Measurements from ENCODE around the gene ADGRL1. TPM values are rescaled to one million over a fixed set of nuclear protein-coding genes. Genes with fewer than 3 reads are reported as not detected.

The ADGRL1 gene
- total RNA-seq, 1 donor: 2.5 TPM

- Histone ChIP-seq H3K27ac (ENCODE audit: low read depth, low read length) (no peak overlapping the region), H3K36me3 (ENCODE audit: insufficient read depth, low read length) (peaks cover 3% of the 10 kb centered on the region), H4K20me1 (ENCODE audit: insufficient read depth, low read length) (no peaks in the 10 kb centered on the region), H2AFZ (ENCODE audit: low read length) (no peak overlapping the region), H3K9me3 (ENCODE audit: low read depth, low read length) (no peaks in the 10 kb centered on the region), H3K79me2 (ENCODE audit: insufficient read depth, low read length) (no peaks in the 10 kb centered on the region), H3K4me2 (ENCODE audit: insufficient read depth, low read length) (no peak overlapping the region), H3K4me1 (ENCODE audit: insufficient read depth, low read length) (no peaks in the 10 kb centered on the region), H3K4me3 (ENCODE audit: insufficient read depth, low read length) (no peak overlapping the region), H3K27me3 (ENCODE audit: insufficient read depth, low read length) (no peaks in the 10 kb centered on the region)
- peak; percentile 36 for DNase-seq (ENCODE audit: insufficient read length, low spot score, missing footprints)
- TF ChIP-seq, protein P1, sequence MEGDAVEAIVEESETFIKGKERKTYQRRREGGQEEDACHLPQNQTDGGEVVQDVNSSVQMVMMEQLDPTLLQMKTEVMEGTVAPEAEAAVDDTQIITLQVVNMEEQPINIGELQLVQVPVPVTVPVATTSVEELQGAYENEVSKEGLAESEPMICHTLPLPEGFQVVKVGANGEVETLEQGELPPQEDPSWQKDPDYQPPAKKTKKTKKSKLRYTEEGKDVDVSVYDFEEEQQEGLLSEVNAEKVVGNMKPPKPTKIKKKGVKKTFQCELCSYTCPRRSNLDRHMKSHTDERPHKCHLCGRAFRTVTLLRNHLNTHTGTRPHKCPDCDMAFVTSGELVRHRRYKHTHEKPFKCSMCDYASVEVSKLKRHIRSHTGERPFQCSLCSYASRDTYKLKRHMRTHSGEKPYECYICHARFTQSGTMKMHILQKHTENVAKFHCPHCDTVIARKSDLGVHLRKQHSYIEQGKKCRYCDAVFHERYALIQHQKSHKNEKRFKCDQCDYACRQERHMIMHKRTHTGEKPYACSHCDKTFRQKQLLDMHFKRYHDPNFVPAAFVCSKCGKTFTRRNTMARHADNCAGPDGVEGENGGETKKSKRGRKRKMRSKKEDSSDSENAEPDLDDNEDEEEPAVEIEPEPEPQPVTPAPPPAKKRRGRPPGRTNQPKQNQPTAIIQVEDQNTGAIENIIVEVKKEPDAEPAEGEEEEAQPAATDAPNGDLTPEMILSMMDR (IDR thresholded peaks at IDR 0.05; ENCODE audit: extremely low read depth, low read depth, low read length): no peak
Observed at GRCh38 chr19:14127176-14127575, 78.8 kb downstream of the ADGRL1 start.

DNA sequence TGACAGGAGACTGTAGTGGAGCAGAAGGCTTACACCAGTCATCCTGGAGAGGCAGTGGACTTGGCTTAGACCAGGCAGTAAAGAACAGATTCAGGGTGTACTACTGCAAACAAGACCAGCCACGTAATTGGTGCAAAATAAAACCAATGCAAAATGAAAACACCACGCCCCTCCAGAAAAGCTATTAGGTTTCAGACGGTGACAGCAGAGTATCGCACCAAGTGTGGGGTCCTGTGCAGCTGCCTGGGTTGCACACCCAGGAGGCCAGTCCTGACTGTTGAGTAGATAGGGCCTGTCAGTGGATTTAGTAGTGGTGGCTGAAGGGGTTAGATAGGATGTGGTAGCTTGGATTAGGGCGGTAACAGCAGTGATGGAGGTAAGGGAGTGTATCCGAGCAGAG is 83.0 kb downstream of the ADGRL1 start:
- Histone ChIP-seq H3K36me3 (ENCODE audit: insufficient read depth, low read length) (peaks cover 3% of the 10 kb centered on the region), H3K4me2 (ENCODE audit: insufficient read depth, low read length) (no peak overlapping the region), H3K27ac (ENCODE audit: low read depth, low read length) (no peak overlapping the region), H4K20me1 (ENCODE audit: insufficient read depth, low read length) (no peaks in the 10 kb centered on the region), H2AFZ (ENCODE audit: low read length) (no peak overlapping the region), H3K9me3 (ENCODE audit: low read depth, low read length) (no peaks in the 10 kb centered on the region), H3K4me1 (ENCODE audit: insufficient read depth, low read length) (peaks cover 15% of the 10 kb centered on the region), H3K4me3 (ENCODE audit: insufficient read depth, low read length) (no peak overlapping the region), H3K27me3 (ENCODE audit: insufficient read depth, low read length) (no peaks in the 10 kb centered on the region), H3K79me2 (ENCODE audit: insufficient read depth, low read length) (no peaks in the 10 kb centered on the region)
- TF ChIP-seq, protein P1 (IDR thresholded peaks at IDR 0.05; ENCODE audit: extremely low read depth, low read depth, low read length): no peak
- no peak for DNase-seq (ENCODE audit: insufficient read length, low spot score, missing footprints)

DNA sequence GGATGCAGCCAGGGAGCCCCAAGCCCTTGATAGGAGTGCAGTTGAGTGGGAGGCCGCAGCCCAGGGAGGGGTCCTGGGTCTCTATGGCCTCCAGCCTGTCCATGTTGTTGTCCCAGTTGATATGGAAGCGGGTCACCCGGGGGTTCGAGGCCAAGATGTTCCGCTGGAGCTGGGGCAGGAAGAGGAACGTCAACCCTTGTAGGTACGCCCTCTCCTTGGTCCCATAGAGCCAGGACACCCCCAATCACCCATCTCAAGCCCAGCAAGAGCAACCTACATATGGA is 85.5 kb downstream of the ADGRL1 start:
- H3K36me3 ChIP-seq (ENCODE audit: insufficient read depth, low read length): peaks cover 3% of the 10 kb centered on the region
- H4K20me1 ChIP-seq (ENCODE audit: insufficient read depth, low read length): peaks cover 10% of the 10 kb centered on the region

GRCh38 chr19:14119644-14120496 is 86.1 kb downstream of the ADGRL1 start:
- Histone ChIP-seq H2AFZ (ENCODE audit: low read length) (no peak overlapping the region), H3K4me1 (ENCODE audit: insufficient read depth, low read length) (peaks cover 31% of the 10 kb centered on the region), H3K4me3 (ENCODE audit: insufficient read depth, low read length) (no peak overlapping the region), H3K27me3 (ENCODE audit: insufficient read depth, low read length) (no peaks in the 10 kb centered on the region), H3K4me2 (ENCODE audit: insufficient read depth, low read length) (peak overlapping the region; percentile 94), H3K27ac (ENCODE audit: low read depth, low read length) (peak overlapping the region; percentile 99), H3K79me2 (ENCODE audit: insufficient read depth, low read length) (peaks cover 25% of the 10 kb centered on the region), H3K9me3 (ENCODE audit: low read depth, low read length) (no peaks in the 10 kb centered on the region), H3K36me3 (ENCODE audit: insufficient read depth, low read length) (no peaks in the 10 kb centered on the region), H4K20me1 (ENCODE audit: insufficient read depth, low read length) (peaks cover 10% of the 10 kb centered on the region)
- DNase-seq (ENCODE audit: insufficient read length, low spot score, missing footprints): peak; percentile 81
- TF ChIP-seq, protein P1 (IDR thresholded peaks at IDR 0.05; ENCODE audit: extremely low read depth, low read depth, low read length): no peak

More for the DNA sequence above, 85.5 kb downstream of the ADGRL1 start:
- Histone ChIP-seq H3K79me2 (ENCODE audit: insufficient read depth, low read length) (peaks cover 19% of the 10 kb centered on the region), H3K4me3 (ENCODE audit: insufficient read depth, low read length) (no peak overlapping the region), H3K27me3 (ENCODE audit: insufficient read depth, low read length) (no peaks in the 10 kb centered on the region), H3K4me1 (ENCODE audit: insufficient read depth, low read length) (peaks cover 28% of the 10 kb centered on the region), H3K9me3 (ENCODE audit: low read depth, low read length) (no peaks in the 10 kb centered on the region), H3K4me2 (ENCODE audit: insufficient read depth, low read length) (no peak overlapping the region), H2AFZ (ENCODE audit: low read length) (no peak overlapping the region), H3K27ac (ENCODE audit: low read depth, low read length) (no peak overlapping the region)
- DNase-seq (ENCODE audit: insufficient read length, low spot score, missing footprints): peak; percentile 51
- TF ChIP-seq, protein P1 (IDR thresholded peaks at IDR 0.05; ENCODE audit: extremely low read depth, low read depth, low read length): no peak
